Stimulated activated CD4-positive, alpha-beta T cell treated with anti-CD3 and anti-CD28 coated beads, Interleukin-4, amount 100 ng/mL, for 1 hour (primary cell): ENCODE measurements around the gene MTUS2.

Experiments used
- DNase-seq: peaks from one replicate; pipeline ENCODE4 v3.0.0-alpha.2; 2020

MTUS2 gene

GRCh38 chr13:29428310-29429181 is 608.4 kb downstream of the MTUS2 start:
- no peak for DNase-seq

GRCh38 chr13:29429286-29429900 is 609.3 kb downstream of the MTUS2 start:
- DNase-seq: no peak

- no peak for DNase-seq
Measured at GRCh38 chr13:29434217-29434945, 614.2 kb downstream of the MTUS2 start.

GRCh38 chr13:29435125-29435911 is 615.2 kb downstream of the MTUS2 start:
- no peak for DNase-seq

GRCh38 chr13:29436291-29436690 is 616.2 kb downstream of the MTUS2 start:
- no peak for DNase-seq

- no peak for DNase-seq
Measured at GRCh38 chr13:29436721-29437280, 616.7 kb downstream of the MTUS2 start.

- DNase-seq: no peak
Measured at GRCh38 chr13:29438769-29439168, 618.6 kb downstream of the MTUS2 start.

GRCh38 chr13:29439601-29440388 is 619.7 kb downstream of the MTUS2 start:
- DNase-seq: no peak

GRCh38 chr13:29441306-29441705 is 621.2 kb downstream of the MTUS2 start:
- DNase-seq: no peak

- no peak for DNase-seq
Measured at GRCh38 chr13:29446016-29446415, 625.9 kb downstream of the MTUS2 start.

GRCh38 chr13:29448174-29448573 is 628.0 kb downstream of the MTUS2 start:
- no peak for DNase-seq

- DNase-seq: no peak
Measured at GRCh38 chr13:29449726-29450125, 629.6 kb downstream of the MTUS2 start.

GRCh38 chr13:29451976-29452375 is 631.8 kb downstream of the MTUS2 start:
- no peak for DNase-seq

- DNase-seq: no peak
Measured at GRCh38 chr13:29452773-29453616, 632.9 kb downstream of the MTUS2 start.

- no peak for DNase-seq
Measured at GRCh38 chr13:29453617-29454011, 633.5 kb downstream of the MTUS2 start.

- no peak for DNase-seq
Measured at GRCh38 chr13:29454931-29455481, 634.9 kb downstream of the MTUS2 start.

GRCh38 chr13:29456419-29456818 is 636.3 kb downstream of the MTUS2 start:
- DNase-seq: no peak

- DNase-seq: no peak
Measured at GRCh38 chr13:29457299-29457698, 637.2 kb downstream of the MTUS2 start.

- DNase-seq: no peak
Measured at GRCh38 chr13:29458419-29458818, 638.3 kb downstream of the MTUS2 start.

- no peak for DNase-seq
Measured at GRCh38 chr13:29459813-29460355, 639.7 kb downstream of the MTUS2 start.
